Keratinocyte (primary cell): ENCODE results near the gene ECI2. TPM values are rescaled to one million over a fixed set of nuclear protein-coding genes. Genes with fewer than 3 reads are reported as not detected.
"Not testable (repeated sequence)": the region's sequence is repeated elsewhere in the genome, so short reads cannot be mapped to it uniquely, and the experiment has no call there.

Experiments
- DNase-seq: peaks from one replicate; pipeline ENCODE4 v3.0.0-alpha.2; 2011; ENCODE audit warnings: low read depth, missing footprints, low spot score
- FAIRE-seq: peaks from 2 replicates; lab custom pipeline; 2011; peaks lifted over from hg19 to GRCh38; lab: Jason Lieb, UNC
- H2AFZ ChIP-seq: 2 replicates; pipeline ENCODE4 v1.6.0; 2012; ENCODE audit warnings: low read length, control low read depth, inconsistent platforms; ENCODE audit not compliant: control insufficient read depth
- H3K27ac ChIP-seq: 2 replicates; pipeline ENCODE4 v1.5.1; 2011; ENCODE audit warnings: low read length; ENCODE audit not compliant: control insufficient read depth, insufficient read depth
- H3K27me3 ChIP-seq: 3 replicates; pipeline ENCODE4 v1.6.0; 2011; ENCODE audit warnings: low read length; ENCODE audit not compliant: control insufficient read depth, insufficient read depth; ENCODE audit errors: extremely low read depth
- H3K36me3 ChIP-seq, 2 experiments: 2 replicates in 1 of 2; 3 replicates in 1 of 2; pipeline ENCODE4 v1.5.1; 2011; ENCODE audit warnings: low read length in 2 of 2, mild to moderate bottlenecking in 1 of 2; ENCODE audit not compliant: control insufficient read depth in 2 of 2, insufficient read depth in 2 of 2; ENCODE audit errors: extremely low read depth in 1 of 2
- H3K4me1 ChIP-seq: 3 replicates; pipeline ENCODE4 v1.5.1; 2011; ENCODE audit warnings: low read length; ENCODE audit not compliant: control insufficient read depth, insufficient read depth; ENCODE audit errors: extremely low read depth
- H3K4me2 ChIP-seq: 3 replicates; pipeline ENCODE4 v1.6.0; 2011; ENCODE audit warnings: low read depth, low read length; ENCODE audit not compliant: control insufficient read depth, insufficient read depth; ENCODE audit errors: extremely low read depth
- H3K4me3 ChIP-seq, 3 experiments: fragments of 200-600 bp in 1 of 3; sonication (generic) in 1 of 3; 2 replicates in 2 of 3; 3 replicates in 1 of 3; pipeline ENCODE4 v1.5.1; 2011 to 2016; ENCODE audit warnings: low read length in 3 of 3, mild to moderate bottlenecking in 3 of 3, control low read depth in 2 of 3, inconsistent platforms in 1 of 3, low read depth in 1 of 3, mixed read lengths in 1 of 3, mixed run types in 1 of 3, moderate library complexity in 1 of 3; ENCODE audit not compliant: control insufficient read depth in 2 of 3, insufficient read depth in 2 of 3; ENCODE audit errors: extremely low read depth in 1 of 3
- H3K79me2 ChIP-seq: 2 replicates; pipeline ENCODE4 v1.6.0; 2012; ENCODE audit warnings: low read length; ENCODE audit not compliant: control insufficient read depth, insufficient read depth
- H3K9ac ChIP-seq: 3 replicates; pipeline ENCODE4 v1.6.0; 2011; ENCODE audit warnings: low read length; ENCODE audit not compliant: control insufficient read depth, insufficient read depth; ENCODE audit errors: extremely low read depth
- H3K9me1 ChIP-seq: 3 replicates; pipeline ENCODE4 v1.6.0; 2011; ENCODE audit warnings: low read length; ENCODE audit not compliant: control insufficient read depth, insufficient read depth; ENCODE audit errors: extremely low read depth
- H3K9me3 ChIP-seq: 2 replicates; pipeline ENCODE4 v1.5.1; 2012; ENCODE audit warnings: low read depth, low read length; ENCODE audit not compliant: control insufficient read depth
- H4K20me1 ChIP-seq: 3 replicates; pipeline ENCODE4 v1.6.0; 2011; ENCODE audit warnings: low read length; ENCODE audit not compliant: control insufficient read depth, insufficient read depth; ENCODE audit errors: extremely low read depth
- CTCF ChIP-seq, 3 experiments: IDR thresholded peaks in 1 of 3; conservative IDR thresholded peaks in 1 of 3; optimal IDR thresholded peaks in 1 of 3; 2 replicates in 2 of 3; 3 replicates in 1 of 3; pipeline versions ENCODE3 to v1.5.1; 2011; ENCODE audit warnings: low read length in 3 of 3, mild to moderate bottlenecking in 3 of 3, moderate library complexity in 2 of 3, control low read depth in 1 of 3, inconsistent platforms in 1 of 3; ENCODE audit not compliant: insufficient read depth in 2 of 3; ENCODE audit errors: extremely low read depth in 1 of 3
- EZH2 ChIP-seq: IDR thresholded peaks from one replicate; pipeline ENCODE4 v1.6.1; 2012; ENCODE audit warnings: inconsistent platforms, mild to moderate bottlenecking, low read length, moderate library complexity
- dilution Hi-C: fragments of 300-500 bp; cut with MboI; formaldehyde crosslinking; loops from one replicate; pipeline ENCODE4 v1.7.0; 2020; ENCODE audit warnings: low sequenced_read_pairs; ENCODE audit not compliant: extremely low pct_ligation_motif_present
- polyA plus RNA-seq, 5 experiments: library from polyadenylated mRNA; depleted of rRNA in 3 of 5; stranded (reverse) in 3 of 5; stranded (forward) in 1 of 5; unstranded in 1 of 5; fragments of >200 nt; gene quantifications; 1 replicate in 1 of 5; 2 replicates in 3 of 5; 3 replicates in 1 of 5; pipeline versions ENCODE4 v1.2.1 to v1.2.3, GENCODE V29; 2011 to 2012; ENCODE audit warnings: missing spikeins in 2 of 5, low read depth in 1 of 5, low replicate concordance in 1 of 5

Gene ECI2
- polyA plus RNA-seq, 1 donor (not counting 4 experiments of a cell fraction or from before 2014, with no cell fraction given), result 41.6 TPM

GRCh38 chr6:4113649-4114048 lies 21.7 kb downstream of the ECI2 start:
- no peak overlapping the region for H3K27ac ChIP-seq
- no peaks in the 10 kb centered on the region for H4K20me1 ChIP-seq
- DNase-seq (no peak), FAIRE-seq (no peak)
- no peak overlapping the region for H3K9ac ChIP-seq
- TF ChIP-seq EZH2, result no peak
- no peaks in the 10 kb centered on the region for H3K4me1 ChIP-seq
- H3K9me3 ChIP-seq, result no peaks in the 10 kb centered on the region
- H3K79me2 ChIP-seq, result no peaks in the 10 kb centered on the region
- H3K9me1 ChIP-seq, result no peaks in the 10 kb centered on the region
- H3K4me2 ChIP-seq, result no peak overlapping the region
- no peak overlapping the region for H3K4me3 ChIP-seq
- dilution Hi-C loops, result no loop called here
- H2AFZ ChIP-seq, result no peak overlapping the region
- peaks cover 0 to 7% of the 10 kb centered on the region in 2 experiments for H3K36me3 ChIP-seq
- no peaks in the 10 kb centered on the region for H3K27me3 ChIP-seq

- Histone ChIP-seq H3K36me3 (peaks cover 0 to 6% of the 10 kb centered on the region in 2 experiments), H3K4me3 (no peak overlapping the region), H3K9me1 (no peaks in the 10 kb centered on the region), H3K4me1 (no peaks in the 10 kb centered on the region), H3K9me3 (no peaks in the 10 kb centered on the region), H3K9ac (no peak overlapping the region), H3K79me2 (no peaks in the 10 kb centered on the region), H3K27ac (no peak overlapping the region), H3K27me3 (no peaks in the 10 kb centered on the region), H4K20me1 (no peaks in the 10 kb centered on the region), H3K4me2 (no peak overlapping the region), H2AFZ (no peak overlapping the region)
- FAIRE-seq (no peak), DNase-seq (no peak)
- TF ChIP-seq CTCF (optimal IDR thresholded peaks at IDR 0.05 in 1 of 3, IDR thresholded peaks at IDR 0.05 in 1 of 3, conservative IDR thresholded peaks at IDR 0.05 in 1 of 3; ENCODE audit: extremely low read depth in 1 of 3, insufficient read depth in 2 of 3, low read length in 3 of 3) (no peak), EZH2 (no peak)
- dilution Hi-C loops, result no loop called here
Measured at GRCh38 chr6:4112366-4112765, 23.0 kb downstream of the ECI2 start.

GRCh38 chr6:4109363-4109815 lies 26.0 kb downstream of the ECI2 start:
- dilution Hi-C loops, H3K4me2 ChIP-seq: not testable (repeated sequence)
- peak; percentile 44 for FAIRE-seq

More at GRCh38 chr6:4109363-4109815, 26.0 kb downstream of the ECI2 start:
- not testable (repeated sequence) for H3K79me2 ChIP-seq, H3K9me3 ChIP-seq, H3K4me1 ChIP-seq, H3K4me3 ChIP-seq, H3K36me3 ChIP-seq, H3K9ac ChIP-seq, H3K27ac ChIP-seq, H3K9me1 ChIP-seq, DNase-seq, H4K20me1 ChIP-seq, H3K27me3 ChIP-seq, H2AFZ ChIP-seq
